ENCODE measurements around the gene DQX1. TPM values are rescaled to one million over a fixed set of nuclear protein-coding genes. Genes with fewer than 3 reads are reported as not detected.

DQX1 gene
- total RNA-seq, 1 experiment from 2014 or later, result 1.3 TPM

DNA sequence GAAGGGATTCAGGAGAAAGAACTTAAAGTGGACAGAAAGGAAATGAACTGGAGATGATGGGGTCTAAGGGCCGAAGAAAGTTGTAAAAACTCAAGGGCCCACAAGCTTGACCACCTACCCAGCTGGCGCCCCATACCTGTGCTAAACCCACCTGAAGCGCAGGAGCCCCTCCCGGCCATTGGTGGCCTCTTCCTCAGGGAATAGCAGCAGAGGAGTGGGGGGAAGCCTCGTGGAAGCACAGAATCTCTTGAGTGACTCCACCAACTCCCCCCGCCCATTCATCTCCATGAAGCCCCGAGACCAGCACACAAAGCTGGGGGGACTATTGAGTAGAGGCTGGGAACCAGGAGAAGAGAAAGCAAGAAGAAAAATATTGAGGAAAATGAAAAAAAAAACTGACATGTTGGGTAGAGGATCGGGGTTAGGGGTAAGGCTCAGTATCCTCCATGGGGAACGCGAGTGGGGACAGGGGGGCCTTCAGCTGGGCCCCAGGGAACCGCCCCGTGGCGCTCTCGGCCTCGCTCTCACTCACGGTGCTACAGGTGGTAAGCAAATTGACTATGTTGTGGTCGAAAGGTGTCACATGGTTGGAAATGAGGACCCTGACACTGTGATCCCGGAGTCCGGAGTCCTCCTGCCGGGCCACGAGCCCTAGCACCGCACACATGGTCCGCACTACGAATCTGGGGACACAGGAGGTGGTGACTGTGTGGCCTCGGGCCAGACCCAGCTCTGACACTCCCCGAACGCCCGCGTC, 2.7 kb upstream of the DQX1 start:
- H3K4me1 ChIP-seq (replicated peaks; ENCODE audit: insufficient read depth), result peaks cover 18% of the 10 kb centered on the region
- H2AFZ ChIP-seq, result peak overlapping the region; percentile 83
- peaks cover 37% of the 10 kb centered on the region for H3K79me2 ChIP-seq (ENCODE audit: low read depth)
- ChIA-PET POLR2A (ENCODE audit: unreplicated experiment) (interaction anchor here (0.6 to 1.0 kb wide), 3 partner anchors 11 to 41 kb away, joined by 3 read pairs; no protein-coding TSS in a partner anchor), CTCF (no interaction called here)
- no peaks in the 10 kb centered on the region for H3K27me3 ChIP-seq (ENCODE audit: insufficient read depth, low read depth)
- TF ChIP-seq EZH2 (IDR thresholded peaks at IDR 0.05; ENCODE audit: low read depth), result no peak
- TF ChIP-seq CTCF (conservative IDR thresholded peaks at IDR 0.05), result no peak
- peak overlapping the region; percentile 48 for H3K27ac ChIP-seq
- peak overlapping the region; percentile 93 for H3K4me3 ChIP-seq
- intact Hi-C loops (cut with micrococcal nuclease; ENCODE audit: unreplicated experiment), result loop anchor here (1.0 kb wide), 3 partner anchors 21 to 88 kb away; partner anchors contain the start of genes PCGF1 and TTC31
- no peaks in the 10 kb centered on the region for H3K9me3 ChIP-seq (ENCODE audit: insufficient read depth, low read depth)
- H4K20me1 ChIP-seq (ENCODE audit: insufficient read depth), result peaks cover 9% of the 10 kb centered on the region; the same call in 1 of the 2 replicates
- TSS peak; percentile 58 for BruUV-seq (replicated peaks)
- peaks cover 18% of the 10 kb centered on the region for H3K36me3 ChIP-seq (ENCODE audit: low read depth)
- peak overlapping the region; percentile 99 for H3K4me2 ChIP-seq
- DNase-seq, result no peak
- H3K9me2 ChIP-seq (ENCODE audit: insufficient read depth), result no peaks in the 10 kb centered on the region
- peaks cover 12% of the 10 kb centered on the region; the same call in 1 of the 2 replicates for H3F3A ChIP-seq (ENCODE audit: insufficient read depth, low read depth)

GRCh38 chr2:74527741-74528140, 1.7 kb upstream of the DQX1 start:
- ChIA-PET POLR2A (ENCODE audit: unreplicated experiment) (no interaction called here), CTCF (no interaction called here)
- Histone ChIP-seq H3K27me3 (ENCODE audit: insufficient read depth, low read depth) (no peaks in the 10 kb centered on the region), H3K27ac (no peak overlapping the region), H3K4me1 (replicated peaks; ENCODE audit: insufficient read depth) (peaks cover 18% of the 10 kb centered on the region), H3K9me2 (ENCODE audit: insufficient read depth) (no peaks in the 10 kb centered on the region), H3K4me3 (peak overlapping the region; percentile 93; the same call in 1 of the 2 replicates), H4K20me1 (ENCODE audit: insufficient read depth) (peaks cover 9% of the 10 kb centered on the region; the same call in 1 of the 2 replicates), H3K4me2 (peak overlapping the region; percentile 99), H2AFZ (no peak overlapping the region), H3F3A (ENCODE audit: insufficient read depth, low read depth) (peaks cover 12% of the 10 kb centered on the region; the same call in 1 of the 2 replicates), H3K79me2 (ENCODE audit: low read depth) (peaks cover 37% of the 10 kb centered on the region), H3K36me3 (ENCODE audit: low read depth) (peaks cover 18% of the 10 kb centered on the region), H3K9me3 (ENCODE audit: insufficient read depth, low read depth) (no peaks in the 10 kb centered on the region)
- no TSS peak for BruUV-seq (replicated peaks)
- no peak for TF ChIP-seq CTCF (conservative IDR thresholded peaks at IDR 0.05)
- DNase-seq, result no peak
- intact Hi-C loops (cut with micrococcal nuclease; ENCODE audit: unreplicated experiment), result no loop called here

GRCh38 chr2:74526649-74527230, 709 bp upstream of the DQX1 start:
- H3K27me3 ChIP-seq (ENCODE audit: insufficient read depth, low read depth), result no peaks in the 10 kb centered on the region
- H3K4me2 ChIP-seq, result no peak overlapping the region
- peaks cover 8% of the 10 kb centered on the region; the same call in 1 of the 2 replicates for H3F3A ChIP-seq (ENCODE audit: insufficient read depth, low read depth)
- H3K9me2 ChIP-seq (ENCODE audit: insufficient read depth), result no peaks in the 10 kb centered on the region
- no peak overlapping the region for H3K4me3 ChIP-seq
- H2AFZ ChIP-seq, result no peak overlapping the region
- intact Hi-C loops (cut with micrococcal nuclease; ENCODE audit: unreplicated experiment), result no loop called here
- ChIA-PET POLR2A (ENCODE audit: unreplicated experiment) (interaction anchor here (0.5 kb wide), 1 partner anchor 59 kb away, joined by 7 read pairs; no protein-coding TSS in a partner anchor), CTCF (no interaction called here)
- BruUV-seq (replicated peaks), result no TSS peak
- no peak for DNase-seq
- no peak for TF ChIP-seq EZH2 (IDR thresholded peaks at IDR 0.05; ENCODE audit: low read depth)
- no peak for TF ChIP-seq CTCF (conservative IDR thresholded peaks at IDR 0.05)
- H3K27ac ChIP-seq, result no peak overlapping the region
- H3K4me1 ChIP-seq (replicated peaks; ENCODE audit: insufficient read depth), result peaks cover 18% of the 10 kb centered on the region
- peaks cover 18% of the 10 kb centered on the region for H3K36me3 ChIP-seq (ENCODE audit: low read depth)
- peaks cover 37% of the 10 kb centered on the region for H3K79me2 ChIP-seq (ENCODE audit: low read depth)
- peaks cover 9% of the 10 kb centered on the region; the same call in 1 of the 2 replicates for H4K20me1 ChIP-seq (ENCODE audit: insufficient read depth)
- no peaks in the 10 kb centered on the region for H3K9me3 ChIP-seq (ENCODE audit: insufficient read depth, low read depth)

All from PC-9 (cell line).